HepG2 (cell line): Measurements from ENCODE around the gene MAT2A.

Experiments used
- FOSL1 ChIP-seq: sonication (generic); formaldehyde crosslinking; IDR thresholded peaks from 2 replicates; pipeline ENCODE4 v1.9.0; 2021; ENCODE audit warnings: missing genetic modification reagents, borderline replicate concordance
- YY1 ChIP-seq: IDR thresholded peaks from 2 replicates; pipeline ENCODE4 v1.6.1; 2011; ENCODE audit warnings: low read length, low read depth, moderate library complexity, mild to moderate bottlenecking; ENCODE audit not compliant: insufficient read depth, insufficient replicate concordance
- TF ChIP-seq, protein P1 (sequence below): sonication (generic); formaldehyde crosslinking; IDR thresholded peaks from 2 replicates; pipeline ENCODE4 v1.4.0; 2020; ENCODE audit warnings: missing genetic modification reagents
- TF ChIP-seq, protein P2 (sequence below): sonication (generic); formaldehyde crosslinking; conservative IDR thresholded peaks from 2 replicates; pipeline ENCODE4 v1.4.0; 2020; ENCODE audit warnings: missing genetic modification reagents
- TF ChIP-seq, protein P3 (sequence below): sonication (generic); formaldehyde crosslinking; IDR thresholded peaks from 2 replicates; pipeline ENCODE4 v1.5.0; 2020; ENCODE audit warnings: mild to moderate bottlenecking, missing genetic modification reagents
- TF ChIP-seq, protein P4 (sequence below): sonication (generic); formaldehyde crosslinking; IDR thresholded peaks from 2 replicates; pipeline ENCODE4 v1.4.0; 2020; ENCODE audit warnings: missing genetic modification reagents, mild to moderate bottlenecking, borderline replicate concordance

DNA sequence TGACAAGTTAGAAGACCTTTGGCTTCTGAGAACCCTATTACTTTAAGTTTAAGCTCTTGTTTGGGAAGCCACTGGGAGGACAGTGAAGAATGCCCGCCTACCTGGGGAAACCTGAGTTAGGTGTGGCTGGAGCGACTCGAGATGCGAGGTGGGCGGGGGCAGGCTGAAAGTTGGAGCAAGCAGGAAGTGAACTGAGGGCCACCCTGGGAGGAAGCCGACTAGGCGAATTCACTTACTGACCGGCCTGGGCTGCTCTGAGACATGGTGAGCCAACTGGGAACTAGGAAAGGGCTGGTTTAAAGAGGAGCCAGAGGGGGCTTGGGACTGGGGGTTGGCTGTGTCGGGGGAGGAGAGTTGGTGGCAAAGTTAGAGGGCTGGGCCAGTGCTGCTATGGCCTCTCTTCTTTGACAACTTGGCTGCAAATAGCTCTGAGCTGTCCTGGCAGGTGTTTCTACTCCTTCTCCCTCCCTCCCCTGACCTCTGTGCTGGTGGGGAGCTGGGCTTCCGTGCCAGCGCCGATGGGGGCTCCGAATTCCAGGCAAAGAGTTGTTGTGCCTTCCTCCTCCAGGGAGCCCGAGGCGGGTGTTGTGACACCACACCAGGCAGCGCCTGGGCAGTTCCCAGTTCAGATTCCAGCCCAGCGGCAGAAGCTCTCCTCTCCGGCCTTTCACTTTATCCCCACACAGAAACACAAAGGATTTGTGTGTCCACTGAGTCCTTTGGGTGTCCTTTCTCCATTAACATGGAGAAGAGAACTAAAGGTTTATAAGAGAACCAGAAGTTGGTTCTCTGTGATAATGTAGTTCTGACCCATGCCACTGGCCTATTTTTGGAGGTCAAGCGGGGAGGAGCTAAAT lies 38.6 kb downstream of the MAT2A start, which contains the start of gene VAMP8:
- TF ChIP-seq FOSL1 (CRISPR knock-in tag) (no peak), YY1 (no peak)
- TF ChIP-seq, protein P1, sequence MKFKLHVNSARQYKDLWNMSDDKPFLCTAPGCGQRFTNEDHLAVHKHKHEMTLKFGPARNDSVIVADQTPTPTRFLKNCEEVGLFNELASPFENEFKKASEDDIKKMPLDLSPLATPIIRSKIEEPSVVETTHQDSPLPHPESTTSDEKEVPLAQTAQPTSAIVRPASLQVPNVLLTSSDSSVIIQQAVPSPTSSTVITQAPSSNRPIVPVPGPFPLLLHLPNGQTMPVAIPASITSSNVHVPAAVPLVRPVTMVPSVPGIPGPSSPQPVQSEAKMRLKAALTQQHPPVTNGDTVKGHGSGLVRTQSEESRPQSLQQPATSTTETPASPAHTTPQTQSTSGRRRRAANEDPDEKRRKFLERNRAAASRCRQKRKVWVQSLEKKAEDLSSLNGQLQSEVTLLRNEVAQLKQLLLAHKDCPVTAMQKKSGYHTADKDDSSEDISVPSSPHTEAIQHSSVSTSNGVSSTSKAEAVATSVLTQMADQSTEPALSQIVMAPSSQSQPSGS (CRISPR knock-in tag): no peak
- TF ChIP-seq, protein P2, sequence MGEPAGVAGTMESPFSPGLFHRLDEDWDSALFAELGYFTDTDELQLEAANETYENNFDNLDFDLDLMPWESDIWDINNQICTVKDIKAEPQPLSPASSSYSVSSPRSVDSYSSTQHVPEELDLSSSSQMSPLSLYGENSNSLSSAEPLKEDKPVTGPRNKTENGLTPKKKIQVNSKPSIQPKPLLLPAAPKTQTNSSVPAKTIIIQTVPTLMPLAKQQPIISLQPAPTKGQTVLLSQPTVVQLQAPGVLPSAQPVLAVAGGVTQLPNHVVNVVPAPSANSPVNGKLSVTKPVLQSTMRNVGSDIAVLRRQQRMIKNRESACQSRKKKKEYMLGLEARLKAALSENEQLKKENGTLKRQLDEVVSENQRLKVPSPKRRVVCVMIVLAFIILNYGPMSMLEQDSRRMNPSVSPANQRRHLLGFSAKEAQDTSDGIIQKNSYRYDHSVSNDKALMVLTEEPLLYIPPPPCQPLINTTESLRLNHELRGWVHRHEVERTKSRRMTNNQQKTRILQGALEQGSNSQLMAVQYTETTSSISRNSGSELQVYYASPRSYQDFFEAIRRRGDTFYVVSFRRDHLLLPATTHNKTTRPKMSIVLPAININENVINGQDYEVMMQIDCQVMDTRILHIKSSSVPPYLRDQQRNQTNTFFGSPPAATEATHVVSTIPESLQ (CRISPR knock-in tag): no peak
- TF ChIP-seq, protein P3, sequence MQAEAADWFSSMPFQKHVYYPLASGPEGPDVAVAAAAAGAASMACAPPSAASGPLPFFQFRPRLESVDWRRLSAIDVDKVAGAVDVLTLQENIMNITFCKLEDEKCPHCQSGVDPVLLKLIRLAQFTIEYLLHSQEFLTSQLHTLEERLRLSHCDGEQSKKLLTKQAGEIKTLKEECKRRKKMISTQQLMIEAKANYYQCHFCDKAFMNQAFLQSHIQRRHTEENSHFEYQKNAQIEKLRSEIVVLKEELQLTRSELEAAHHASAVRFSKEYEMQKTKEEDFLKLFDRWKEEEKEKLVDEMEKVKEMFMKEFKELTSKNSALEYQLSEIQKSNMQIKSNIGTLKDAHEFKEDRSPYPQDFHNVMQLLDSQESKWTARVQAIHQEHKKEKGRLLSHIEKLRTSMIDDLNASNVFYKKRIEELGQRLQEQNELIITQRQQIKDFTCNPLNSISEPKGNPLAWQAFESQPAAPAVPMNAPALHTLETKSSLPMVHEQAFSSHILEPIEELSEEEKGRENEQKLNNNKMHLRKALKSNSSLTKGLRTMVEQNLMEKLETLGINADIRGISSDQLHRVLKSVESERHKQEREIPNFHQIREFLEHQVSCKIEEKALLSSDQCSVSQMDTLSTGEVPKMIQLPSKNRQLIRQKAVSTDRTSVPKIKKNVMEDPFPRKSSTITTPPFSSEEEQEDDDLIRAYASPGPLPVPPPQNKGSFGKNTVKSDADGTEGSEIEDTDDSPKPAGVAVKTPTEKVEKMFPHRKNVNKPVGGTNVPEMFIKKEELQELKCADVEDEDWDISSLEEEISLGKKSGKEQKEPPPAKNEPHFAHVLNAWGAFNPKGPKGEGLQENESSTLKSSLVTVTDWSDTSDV (CRISPR knock-in tag): no peak
- TF ChIP-seq, protein P4, sequence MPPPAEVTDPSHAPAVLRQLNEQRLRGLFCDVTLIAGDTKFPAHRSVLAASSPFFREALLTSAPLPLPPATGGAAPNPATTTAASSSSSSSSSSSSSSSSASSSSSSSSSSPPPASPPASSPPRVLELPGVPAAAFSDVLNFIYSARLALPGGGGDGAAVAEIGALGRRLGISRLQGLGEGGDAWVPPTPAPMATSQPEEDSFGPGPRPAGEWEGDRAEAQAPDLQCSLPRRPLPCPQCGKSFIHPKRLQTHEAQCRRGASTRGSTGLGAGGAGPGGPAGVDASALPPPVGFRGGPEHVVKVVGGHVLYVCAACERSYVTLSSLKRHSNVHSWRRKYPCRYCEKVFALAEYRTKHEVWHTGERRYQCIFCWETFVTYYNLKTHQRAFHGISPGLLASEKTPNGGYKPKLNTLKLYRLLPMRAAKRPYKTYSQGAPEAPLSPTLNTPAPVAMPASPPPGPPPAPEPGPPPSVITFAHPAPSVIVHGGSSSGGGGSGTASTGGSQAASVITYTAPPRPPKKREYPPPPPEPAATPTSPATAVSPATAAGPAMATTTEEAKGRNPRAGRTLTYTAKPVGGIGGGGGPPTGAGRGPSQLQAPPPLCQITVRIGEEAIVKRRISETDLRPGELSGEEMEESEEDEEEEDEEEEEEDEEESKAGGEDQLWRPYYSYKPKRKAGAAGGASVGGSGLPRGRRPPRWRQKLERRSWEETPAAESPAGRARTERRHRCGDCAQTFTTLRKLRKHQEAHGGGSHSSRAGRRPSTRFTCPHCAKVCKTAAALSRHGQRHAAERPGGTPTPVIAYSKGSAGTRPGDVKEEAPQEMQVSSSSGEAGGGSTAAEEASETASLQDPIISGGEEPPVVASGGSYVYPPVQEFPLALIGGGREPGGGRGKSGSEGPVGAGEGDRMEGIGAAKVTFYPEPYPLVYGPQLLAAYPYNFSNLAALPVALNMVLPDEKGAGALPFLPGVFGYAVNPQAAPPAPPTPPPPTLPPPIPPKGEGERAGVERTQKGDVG (CRISPR knock-in tag): no peak; the same call in 1 of the 2 replicates
